Endothelial cell of umbilical vein (primary cell): ENCODE measurements around the gene HEBP1.

Experiments used
- CTCF ChIP-seq, 2 donors: IDR thresholded peaks; 1 replicate in 1 of 2; 2 replicates in 1 of 2; pipeline ENCODE4 v1.5.1; 2011; ENCODE audit warnings: low read length in 2 of 2, mild to moderate bottlenecking in 2 of 2, moderate library complexity in 2 of 2, control low read depth in 1 of 2, inconsistent platforms in 1 of 2, low read depth in 1 of 2; ENCODE audit not compliant: insufficient read depth in 1 of 2; ENCODE audit errors: extremely low read depth in 1 of 2
- EZH2 ChIP-seq: IDR thresholded peaks from 2 replicates; pipeline ENCODE4 v1.6.1; 2012; ENCODE audit warnings: borderline replicate concordance, low read depth, mild to moderate bottlenecking, moderate library complexity, low read length, inconsistent platforms; ENCODE audit not compliant: severe bottlenecking
- GATA2 ChIP-seq: IDR thresholded peaks from 2 replicates; pipeline ENCODE4 v1.7.0; 2011; ENCODE audit warnings: low read depth, mild to moderate bottlenecking, moderate library complexity, mixed read lengths, low read length; ENCODE audit not compliant: insufficient read length, insufficient read depth
- MAX ChIP-seq: IDR thresholded peaks from 2 replicates; pipeline ENCODE4 v1.6.1; 2011; ENCODE audit not compliant: insufficient read depth, insufficient read length
- POLR2A ChIP-seq: IDR thresholded peaks from 2 replicates; pipeline ENCODE4 v1.6.1; 2012; ENCODE audit warnings: low read depth, mild to moderate bottlenecking, control low read depth, low read length
- POLR2AphosphoS5 ChIP-seq: IDR thresholded peaks from 2 replicates; pipeline ENCODE4 v1.6.1; 2012; ENCODE audit warnings: low read depth, mild to moderate bottlenecking, control low read depth, low read length, moderate library complexity; ENCODE audit not compliant: insufficient read depth

- TF ChIP-seq CTCF (IDR thresholded peaks at IDR 0.05; ENCODE audit: extremely low read depth in 1 of 2, insufficient read depth in 1 of 2, low read depth in 1 of 2, low read length in 2 of 2) = no peak
- no peak for TF ChIP-seq MAX
- no peak for TF ChIP-seq POLR2A
- no peak for TF ChIP-seq GATA2
- TF ChIP-seq POLR2AphosphoS5 = no peak
- TF ChIP-seq EZH2 = no peak
Observed at GRCh38 chr12:13024531-13024916, 24.5 kb upstream of the HEBP1 start.
